ENCODE data around the gene FBXL22. TPM values are rescaled to one million over a fixed set of nuclear protein-coding genes. Genes with fewer than 3 reads are reported as not detected.

FBXL22 gene
- total RNA-seq, 4 donors from 2014 or later: 3.0 to 28.1 (median 7.8) TPM

DNA sequence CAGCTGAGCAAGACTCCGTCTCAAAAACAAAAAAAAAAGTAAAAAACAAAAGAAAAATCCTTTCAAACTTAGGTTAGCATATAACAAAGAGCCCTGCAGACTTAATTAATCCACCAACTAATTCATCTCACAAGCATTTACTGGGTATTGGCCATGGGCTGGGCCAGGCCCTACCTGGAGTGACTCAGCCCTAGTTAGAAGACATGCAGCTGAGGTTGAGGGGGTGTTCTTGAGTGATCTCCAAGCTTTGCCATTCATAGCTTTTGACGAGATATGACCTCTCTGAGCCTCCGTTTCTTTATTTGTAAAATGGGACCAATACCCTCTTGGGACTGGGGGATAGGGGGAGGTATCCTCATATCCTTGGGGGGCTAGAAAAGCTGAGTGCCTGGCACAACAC is 7.8 kb downstream of the FBXL22 start:
- no peak for DNase-seq
- no peaks in the 10 kb centered on the region for H3K27me3 ChIP-seq
- H3K9me3 ChIP-seq: no peaks in the 10 kb centered on the region
- TF ChIP-seq POLR2A (IDR thresholded peaks at IDR 0.05) (no peak), POLR2AphosphoS5 (IDR thresholded peaks at IDR 0.05) (no peak), EP300 (IDR thresholded peaks at IDR 0.05; ENCODE audit: low read depth) (no peak), CTCF (IDR thresholded peaks at IDR 0.05) (no peak)
- peaks cover 3 to 32% (median 17%) of the 10 kb centered on the region in 4 donors for H3K4me1 ChIP-seq
- intact Hi-C loops (cut with DNase I; ENCODE audit: low total_unique reads): no loop called here
- 88 to 95% methylated on average over 1 to 3 of the region's 3 CpGs for WGBS, 2 donors (ENCODE audit: low coverage in 1 of 2)
- H3K27ac ChIP-seq: peak overlapping the region in 1 of 4 donors; percentile 30
- H3K4me3 ChIP-seq: no peak overlapping the region
- peaks cover 0 to 13% (median 3%) of the 10 kb centered on the region in 4 donors for H3K36me3 ChIP-seq
- in situ Hi-C loops (cut with MboI; ENCODE audit: low pct_ligation_motif_present in 1 of 4, low pct_unique_long_range_greater_than_20kb in 1 of 4, low sequenced_read_pairs in 3 of 4): loop anchor here in 2 of 4 donors (10.0 to 25.0 kb wide), 2 partner anchors 110 to 457 kb away; no protein-coding TSS in a partner anchor

GRCh38 chr15:63605816-63606215 is 8.6 kb downstream of the FBXL22 start:
- no peaks in the 10 kb centered on the region for H3K9me3 ChIP-seq
- DNase-seq: peak; percentile 34
- in situ Hi-C loops (cut with MboI; ENCODE audit: low pct_ligation_motif_present in 1 of 4, low pct_unique_long_range_greater_than_20kb in 1 of 4, low sequenced_read_pairs in 3 of 4): loop anchor here in 2 of 4 donors (10.0 to 25.0 kb wide), 2 partner anchors 111 to 456 kb away; no protein-coding TSS in a partner anchor
- H3K4me1 ChIP-seq: peaks cover 7 to 37% (median 19%) of the 10 kb centered on the region in 4 donors
- H3K4me3 ChIP-seq: no peak overlapping the region
- no peaks in the 10 kb centered on the region for H3K27me3 ChIP-seq
- intact Hi-C loops (cut with DNase I; ENCODE audit: low total_unique reads): no loop called here
- TF ChIP-seq POLR2AphosphoS5 (IDR thresholded peaks at IDR 0.05) (no peak), CTCF (IDR thresholded peaks at IDR 0.05) (no peak)
- 64% methylated on average over 7 of the region's 7 CpGs; no CpG with 5 or more reads in 1 of the 2 donors for WGBS, 2 donors (ENCODE audit: low coverage in 1 of 2)
- peak overlapping the region in 3 of 4 donors; percentile 0 to 30 (median 15) for H3K27ac ChIP-seq
- peaks cover 0 to 13% (median 3%) of the 10 kb centered on the region in 4 donors for H3K36me3 ChIP-seq

- peaks cover 12 to 42% (median 23%) of the 10 kb centered on the region in 4 donors for H3K4me1 ChIP-seq
- 20 to 46% methylated on average over 1 to 2 of the region's 2 CpGs for WGBS, 2 donors (ENCODE audit: low coverage in 1 of 2)
- TF ChIP-seq EP300 (IDR thresholded peaks at IDR 0.05; ENCODE audit: low read depth) (no peak), POLR2A (IDR thresholded peaks at IDR 0.05) (no peak), CTCF (IDR thresholded peaks at IDR 0.05) (no peak), POLR2AphosphoS5 (IDR thresholded peaks at IDR 0.05) (no peak)
- no peaks in the 10 kb centered on the region for H3K9me3 ChIP-seq
- in situ Hi-C loops (cut with MboI; ENCODE audit: low pct_ligation_motif_present in 1 of 4, low pct_unique_long_range_greater_than_20kb in 1 of 4, low sequenced_read_pairs in 3 of 4) (loop anchor here in 2 of 4 donors (10.0 to 25.0 kb wide), 2 partner anchors 112 to 456 kb away; no protein-coding TSS in a partner anchor), intact Hi-C loops (cut with DNase I; ENCODE audit: low total_unique reads) (no loop called here)
- H3K27me3 ChIP-seq: no peaks in the 10 kb centered on the region
- H3K36me3 ChIP-seq: peaks cover 0 to 14% (median 3%) of the 10 kb centered on the region in 4 donors
- peak overlapping the region in 2 of 4 donors; percentile 0 to 30 for H3K27ac ChIP-seq
- no peak overlapping the region for H3K4me3 ChIP-seq
- DNase-seq: no peak
Measured at GRCh38 chr15:63606308-63606707, 9.1 kb downstream of the FBXL22 start.

DNA sequence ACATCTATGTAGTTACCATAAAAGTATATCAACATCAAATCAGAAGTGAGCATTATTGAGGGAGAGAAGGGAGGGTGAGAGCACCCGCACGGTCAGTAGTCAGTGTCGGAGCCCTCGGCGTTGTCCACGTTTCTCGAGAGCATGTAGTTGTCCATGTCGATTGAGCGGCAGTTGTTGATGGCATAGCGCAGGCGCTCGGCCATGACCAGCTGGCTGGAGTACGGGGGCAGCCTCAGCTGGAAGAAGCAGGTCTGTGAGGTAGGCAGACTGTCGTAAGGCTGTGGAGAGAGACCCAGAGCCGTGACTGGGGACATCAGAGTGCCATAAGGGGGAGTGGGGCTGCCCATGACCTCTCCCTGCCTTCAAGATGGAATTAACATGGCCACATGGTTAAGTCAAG is 11.8 kb downstream of the FBXL22 start:
- no peak overlapping the region for H3K4me3 ChIP-seq
- no peak for TF ChIP-seq EP300 (IDR thresholded peaks at IDR 0.05; ENCODE audit: low read depth)
- no peak for TF ChIP-seq CTCF (IDR thresholded peaks at IDR 0.05)
- TF ChIP-seq POLR2AphosphoS5 (IDR thresholded peaks at IDR 0.05): no peak
- no peak for TF ChIP-seq POLR2A (IDR thresholded peaks at IDR 0.05)
- 96 to 97% methylated on average over 7 to 15 of the region's 15 CpGs for WGBS, 2 donors (ENCODE audit: low coverage in 1 of 2)
- in situ Hi-C loops (cut with MboI; ENCODE audit: low pct_ligation_motif_present in 1 of 4, low pct_unique_long_range_greater_than_20kb in 1 of 4, low sequenced_read_pairs in 3 of 4) (loop anchor here in 2 of 4 donors (10.0 to 25.0 kb wide), 2 partner anchors 114 to 453 kb away; no protein-coding TSS in a partner anchor), intact Hi-C loops (cut with DNase I; ENCODE audit: low total_unique reads) (no loop called here)
- H3K36me3 ChIP-seq: peaks cover 0 to 17% (median 7%) of the 10 kb centered on the region in 4 donors
- no peaks in the 10 kb centered on the region for H3K27me3 ChIP-seq
- peak overlapping the region in 2 of 4 donors; percentile 75 to 82 for H3K27ac ChIP-seq
- DNase-seq: no peak
- peaks cover 18 to 43% (median 27%) of the 10 kb centered on the region in 4 donors for H3K4me1 ChIP-seq
- H3K9me3 ChIP-seq: no peaks in the 10 kb centered on the region

All from transverse colon (tissue), 4 donors.